UCSD-AML1 (cell line): ENCODE results near the gene OR4E2.
"Not testable (repeated sequence)": the region's sequence is repeated elsewhere in the genome, so short reads cannot be mapped to it uniquely, and the experiment has no call there.

Source experiments
- DNase-seq: peaks from one replicate; lab custom pipeline; 2025; ENCODE audit not compliant: unreplicated experiment; lab: John Stamatoyannopoulos, UW

OR4E2 gene

DNA sequence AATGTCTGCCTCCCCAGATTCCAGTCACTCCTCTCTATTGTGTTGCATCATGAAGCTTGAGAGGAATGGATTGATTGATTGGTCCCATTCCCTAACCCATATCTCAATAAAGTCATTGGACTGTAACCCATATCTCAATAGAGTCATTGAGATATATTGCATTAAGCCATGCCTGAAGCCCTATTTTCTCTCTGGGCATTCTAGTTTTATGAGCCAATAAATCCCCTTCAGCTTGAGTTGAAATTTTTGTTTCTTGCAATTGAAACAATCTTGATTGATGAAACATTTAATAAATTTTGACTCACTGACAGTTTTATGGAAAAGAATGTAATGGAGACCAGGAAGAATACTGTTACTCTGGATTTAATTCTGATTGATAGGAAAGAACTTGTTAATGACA lies 40.8 kb downstream of the OR4E2 start:
- DNase-seq = no peak

- not testable (repeated sequence) for DNase-seq
These were observed 44.0 kb downstream of the OR4E2 start for GRCh38 chr14:21697662-21698061.

DNA sequence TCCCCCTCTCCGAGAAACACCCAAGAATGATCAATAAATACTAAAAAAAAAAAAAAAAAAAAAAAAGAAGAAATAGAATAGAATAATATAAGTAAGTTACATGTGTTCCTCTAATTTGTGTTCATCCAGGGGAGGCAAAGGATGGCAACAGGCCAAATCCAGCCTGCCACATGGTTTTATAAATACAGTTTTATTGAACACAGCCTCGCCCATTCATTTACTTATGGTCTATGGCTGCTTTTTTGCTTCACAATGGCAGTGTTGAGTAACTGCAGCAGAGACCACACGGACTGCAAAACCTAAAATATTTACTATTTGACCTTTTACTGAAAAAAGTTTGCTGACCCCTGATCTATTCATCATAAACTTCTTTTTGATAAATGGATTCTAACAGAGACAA lies 44.9 kb downstream of the OR4E2 start:
- not testable (repeated sequence) for DNase-seq

GRCh38 chr14:21699551-21699950 lies 45.9 kb downstream of the OR4E2 start:
- no peak for DNase-seq

GRCh38 chr14:21702316-21702715 lies 48.7 kb downstream of the OR4E2 start:
- no peak for DNase-seq

DNA sequence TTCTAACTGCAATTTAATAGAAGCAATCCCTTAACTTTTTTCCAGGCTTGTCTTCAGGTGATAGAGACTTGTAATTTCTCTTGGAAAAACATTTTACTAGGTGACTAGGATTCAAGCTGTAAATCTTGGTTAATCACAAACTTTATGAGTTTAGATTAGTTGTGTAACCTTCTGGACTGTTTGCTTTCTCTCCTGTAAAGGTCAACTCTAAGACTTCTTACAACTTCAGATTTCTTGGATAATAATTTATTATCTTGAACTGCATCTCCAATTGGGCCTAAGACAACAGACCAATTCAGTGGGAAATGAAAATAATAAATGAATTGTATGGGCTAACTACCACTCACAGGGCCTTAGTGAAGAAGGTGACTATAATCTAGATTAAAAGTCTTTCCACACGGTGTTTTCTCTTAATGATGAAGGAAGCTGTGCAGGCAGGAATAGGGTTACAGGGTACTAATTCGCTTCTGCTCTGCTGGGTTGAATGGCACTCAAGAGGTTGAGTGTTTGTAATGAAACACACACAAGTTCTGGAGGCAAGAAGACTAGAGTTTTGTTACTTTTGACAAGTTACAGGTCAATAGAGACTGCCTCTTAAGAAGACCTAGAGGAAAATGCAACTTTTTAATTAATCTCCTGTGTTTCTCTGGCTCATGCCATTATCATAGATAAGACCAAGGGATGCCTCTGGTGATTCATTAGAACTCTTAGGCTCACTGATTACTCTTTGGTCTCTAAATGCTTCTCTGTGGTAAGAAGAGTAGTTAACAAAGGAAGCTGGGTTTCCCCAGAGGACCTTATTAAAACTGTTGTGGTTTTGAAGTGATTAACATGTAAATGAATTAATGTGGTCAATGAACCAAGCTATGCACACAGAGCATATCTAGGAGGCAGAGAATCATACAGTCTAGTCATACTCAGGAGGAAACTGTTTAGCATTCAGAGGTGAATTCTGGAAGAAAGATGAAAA lies 50.0 kb downstream of the OR4E2 start:
- no peak for DNase-seq

- DNase-seq = no peak
These were observed 50.7 kb downstream of the OR4E2 start for GRCh38 chr14:21704338-21704737.

DNA sequence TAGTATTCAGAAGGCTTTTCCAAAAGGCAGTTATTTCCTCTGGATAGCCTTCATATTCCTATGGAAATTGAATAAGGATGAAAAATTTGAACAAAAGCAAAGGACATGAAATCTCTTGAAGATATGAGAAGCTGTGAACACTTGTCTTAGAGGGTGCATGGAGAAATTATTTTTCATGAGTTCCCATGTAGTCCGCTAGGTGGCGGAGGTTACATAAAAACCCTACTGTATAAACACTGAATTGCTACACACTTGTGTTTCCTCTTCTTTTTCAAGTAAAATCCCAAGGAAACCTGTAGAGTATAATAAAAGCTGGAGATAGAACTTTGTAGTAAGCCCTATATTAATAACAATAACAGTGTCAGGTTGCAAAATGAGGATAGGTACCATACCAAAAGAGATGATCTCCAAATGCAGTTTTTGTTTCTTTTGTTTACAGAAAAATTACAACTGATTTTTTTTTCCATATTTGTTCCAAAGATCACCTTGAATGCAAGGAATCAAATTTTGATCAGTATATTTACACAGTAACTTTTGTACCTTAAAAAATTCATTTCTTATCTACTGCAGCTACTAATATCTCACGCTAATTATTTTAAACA lies 57.8 kb downstream of the OR4E2 start:
- no peak for DNase-seq

GRCh38 chr14:21712036-21712435 lies 58.4 kb downstream of the OR4E2 start:
- DNase-seq = no peak

DNA sequence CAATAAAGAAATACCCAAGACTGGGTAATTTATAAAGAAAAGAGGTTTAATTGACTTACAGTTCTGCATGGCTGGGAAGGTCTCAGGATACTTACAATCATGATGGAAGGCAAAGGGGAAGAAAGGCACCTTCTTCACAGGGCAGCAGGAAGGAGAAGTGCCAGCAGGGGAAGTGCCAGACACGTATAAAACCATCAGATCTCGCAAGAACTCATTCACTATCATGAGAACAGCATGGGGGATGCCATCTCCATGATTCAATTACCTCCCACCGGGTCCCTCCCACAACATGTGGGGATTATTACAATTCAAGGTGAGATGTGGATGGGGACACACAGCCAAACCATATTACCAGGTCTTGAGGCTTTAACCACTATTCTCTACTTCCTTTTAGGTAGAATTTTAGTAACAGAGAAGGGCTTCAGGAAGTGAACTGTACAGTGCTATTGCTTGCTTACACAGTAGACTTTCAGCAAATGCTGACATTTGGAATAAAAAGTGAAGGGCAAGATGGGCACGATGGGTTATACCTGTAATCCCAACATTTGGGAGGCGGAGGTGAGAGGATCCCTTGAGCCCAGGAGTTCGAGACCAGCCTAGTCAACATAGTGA lies 60.8 kb downstream of the OR4E2 start:
- no peak for DNase-seq
